EH (cell line): ENCODE measurements around the gene SYN1.

Source experiments
- DNase-seq: peaks from one replicate; pipeline ENCODE4 v3.0.0-alpha.2; 2015; ENCODE audit warnings: low read depth

SYN1 gene

DNA sequence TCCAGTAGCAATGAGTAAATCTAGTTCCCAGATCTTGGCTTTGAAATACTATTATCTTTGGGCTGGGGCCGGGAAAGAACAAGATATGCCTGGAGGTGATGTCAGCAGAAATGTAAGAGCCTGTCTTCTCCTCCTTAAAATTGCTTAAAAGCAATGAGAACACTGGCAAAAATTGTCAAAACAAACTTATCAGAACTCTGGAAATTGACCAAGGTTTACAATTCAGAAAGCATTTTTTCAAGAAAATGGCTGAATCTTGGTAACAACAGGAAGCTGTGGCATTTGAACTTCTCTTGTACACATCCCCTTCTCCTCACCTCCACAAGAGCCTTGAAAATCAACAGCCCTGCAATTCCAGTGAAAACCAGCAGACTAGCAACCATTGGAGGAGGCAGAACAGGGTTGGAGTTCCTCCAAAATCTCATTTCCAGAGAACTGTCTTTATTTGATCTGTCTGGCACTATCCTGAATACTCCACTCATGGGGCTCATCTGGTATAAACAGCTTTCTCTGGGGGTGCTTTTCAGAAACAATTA, 23.9 kb downstream of the SYN1 start:
- peak; percentile 81 for DNase-seq

DNA sequence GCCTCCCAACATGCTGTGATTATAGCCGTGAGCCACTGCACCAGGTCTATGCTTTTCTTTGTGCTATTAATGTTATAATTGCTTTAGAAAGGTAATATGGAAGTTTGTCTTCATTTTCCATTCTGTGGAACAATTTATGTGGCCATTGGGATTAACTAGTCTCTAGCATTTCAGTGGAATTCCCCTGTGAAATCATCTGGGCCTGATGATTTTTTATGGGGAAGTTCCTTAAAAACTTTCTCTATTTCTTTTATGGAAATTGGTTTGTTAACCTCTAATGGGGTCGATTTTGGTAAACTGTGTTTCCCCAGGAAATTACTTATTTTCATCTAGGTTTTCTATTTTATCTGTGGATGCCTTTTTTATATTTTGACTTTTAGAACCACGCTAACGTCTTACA, 26.1 kb downstream of the SYN1 start:
- DNase-seq: no peak

DNA sequence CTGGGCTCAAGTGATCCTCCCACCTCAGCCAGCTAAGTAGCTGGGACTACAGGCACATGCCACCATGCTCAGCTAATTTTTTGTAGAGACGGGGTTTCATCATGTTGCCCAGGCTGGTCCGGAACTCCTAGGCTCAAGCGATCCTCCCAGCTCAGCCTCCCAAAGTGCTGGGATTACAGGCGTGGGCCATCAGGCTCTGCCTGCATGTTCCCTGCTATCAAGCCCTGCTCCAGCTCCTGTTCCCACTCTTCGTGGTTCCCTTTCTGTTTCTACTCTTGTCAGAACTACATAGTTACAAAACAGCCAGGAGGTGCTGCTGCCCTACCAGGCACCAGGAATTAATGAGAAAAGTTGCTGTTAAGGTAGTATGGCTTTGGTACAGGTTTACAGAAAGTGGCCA, 28.7 kb downstream of the SYN1 start:
- no peak for DNase-seq

DNA sequence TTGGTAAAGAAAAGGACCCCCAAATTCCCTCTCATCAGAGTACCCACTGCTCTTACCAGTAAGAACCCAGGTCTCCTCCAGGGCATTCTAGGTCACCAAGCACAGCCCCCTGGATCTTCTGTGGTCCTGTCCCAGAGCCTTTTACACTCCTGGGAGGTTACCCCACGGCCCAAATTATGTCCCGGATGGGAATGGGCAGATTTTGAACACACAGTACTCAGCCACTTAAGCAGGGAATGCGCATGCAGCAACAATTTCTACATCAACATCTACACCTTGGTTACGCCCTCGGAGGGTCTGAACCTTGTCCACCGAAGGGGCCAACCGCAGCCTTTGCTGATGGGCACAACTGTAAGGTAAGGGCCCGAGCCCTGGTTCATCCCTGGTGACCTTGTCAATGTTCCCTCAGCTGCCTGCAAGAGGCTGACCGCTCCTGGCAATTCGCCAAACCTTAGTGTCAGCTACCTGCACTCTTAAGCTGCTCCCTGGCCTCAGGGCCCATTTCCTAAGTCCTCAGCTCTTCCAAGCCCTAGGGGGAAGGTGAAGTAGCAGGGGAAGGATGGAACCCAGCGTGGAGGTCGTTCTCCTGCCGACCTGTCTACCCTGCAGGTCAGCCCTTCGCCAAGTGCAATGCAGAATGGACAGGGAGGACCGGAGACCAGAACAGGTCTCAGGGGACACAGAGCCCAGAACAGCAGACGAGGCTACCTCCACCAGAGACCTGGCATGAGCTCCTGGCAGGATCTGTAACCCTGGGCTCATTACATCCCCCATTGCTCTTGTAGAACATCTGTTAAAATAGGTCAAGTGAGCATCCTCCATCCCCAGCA, 31.5 kb downstream of the SYN1 start:
- DNase-seq: no peak

DNA sequence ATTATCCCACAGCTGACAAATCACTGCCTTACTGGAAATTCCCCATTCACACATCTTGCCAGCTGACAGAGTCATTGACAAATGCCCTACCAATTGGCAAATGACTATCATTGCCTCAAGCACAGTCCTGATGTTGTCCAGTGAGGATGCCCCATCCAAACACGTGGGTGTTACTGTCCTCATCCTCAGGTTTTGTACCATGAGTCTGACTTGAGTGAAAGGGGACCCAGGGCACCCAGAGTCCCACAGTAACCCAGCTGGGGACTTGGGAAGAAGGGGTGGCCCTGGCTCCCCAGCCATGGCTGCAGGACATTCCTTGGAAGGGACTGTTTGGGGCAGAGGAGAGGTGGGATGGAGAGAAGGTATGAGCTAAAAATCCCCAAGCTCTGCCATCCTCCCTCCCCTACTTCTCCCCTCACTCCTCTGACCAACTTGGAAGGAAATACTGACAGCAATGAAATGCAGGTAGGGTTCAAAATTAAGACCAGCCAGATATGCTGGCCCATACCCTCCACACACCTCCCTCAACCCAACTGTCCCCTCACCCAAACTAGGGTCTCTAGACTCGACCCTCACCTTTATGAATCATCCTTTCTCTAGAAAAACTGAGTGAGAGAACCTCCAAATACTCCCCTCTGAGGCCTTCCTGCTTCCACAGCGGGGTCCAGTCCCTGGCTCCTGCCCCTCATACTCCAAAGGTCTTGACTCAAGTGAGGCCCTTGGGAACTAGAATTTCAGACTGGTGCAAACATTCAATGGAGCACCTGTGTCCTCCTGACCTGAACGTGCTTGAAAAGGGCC, 32.4 kb downstream of the SYN1 start:
- no peak for DNase-seq

DNA sequence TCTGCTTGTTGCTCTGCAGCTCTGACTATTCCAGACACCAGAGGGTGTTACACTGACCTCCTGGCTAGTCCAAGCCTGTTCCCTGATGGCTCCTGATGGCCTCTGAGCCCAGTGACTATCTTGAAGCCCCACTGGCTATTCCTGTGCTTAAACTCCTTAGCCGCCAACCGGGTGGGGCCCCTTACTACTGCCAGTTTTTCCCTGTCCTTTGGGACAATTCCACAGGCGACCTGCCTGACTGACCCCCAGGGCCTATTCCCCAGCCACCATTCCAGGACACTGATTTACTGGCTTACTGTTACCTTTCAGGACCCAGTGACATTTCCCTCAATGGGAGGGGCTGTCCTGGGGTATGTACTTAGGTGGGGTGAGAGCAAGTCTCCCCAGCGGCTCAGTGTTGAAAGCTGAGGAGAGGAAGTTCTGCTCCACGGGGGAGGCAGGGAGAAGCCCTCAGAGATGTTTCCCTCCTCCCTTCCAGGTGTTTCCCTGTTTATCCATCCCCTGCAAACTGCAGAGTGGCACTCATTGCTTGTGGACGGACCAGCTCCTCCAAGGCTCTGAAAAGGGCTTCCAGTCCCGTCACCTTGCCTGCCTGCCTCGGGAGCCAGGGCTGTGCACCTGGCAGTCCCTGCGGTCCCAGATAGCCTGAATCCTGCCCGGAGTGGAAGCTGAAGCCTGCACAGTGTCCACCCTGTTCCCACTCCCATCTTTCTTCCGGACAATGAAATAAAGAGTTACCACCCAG, 33.4 kb downstream of the SYN1 start:
- DNase-seq: no peak

DNA sequence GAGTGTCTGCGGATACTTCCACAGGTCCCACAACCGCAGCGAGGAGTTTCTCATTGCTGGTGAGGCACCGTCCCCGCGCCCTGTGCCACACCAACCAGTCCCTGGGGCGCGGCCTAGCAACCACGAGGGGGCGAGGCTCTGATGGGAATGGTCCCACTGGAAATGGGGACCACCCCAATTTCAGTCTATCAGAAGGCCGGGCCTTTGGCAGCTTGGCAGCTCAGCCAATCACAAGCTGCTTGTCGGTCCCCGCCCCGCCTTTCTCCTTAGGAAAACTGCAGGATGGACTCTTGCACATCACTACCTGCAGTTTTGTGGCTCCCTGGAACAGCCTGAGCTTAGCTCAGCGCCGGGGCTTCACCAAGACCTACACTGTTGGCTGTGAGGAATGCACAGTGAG, 34.4 kb downstream of the SYN1 start:
- DNase-seq: no peak

DNA sequence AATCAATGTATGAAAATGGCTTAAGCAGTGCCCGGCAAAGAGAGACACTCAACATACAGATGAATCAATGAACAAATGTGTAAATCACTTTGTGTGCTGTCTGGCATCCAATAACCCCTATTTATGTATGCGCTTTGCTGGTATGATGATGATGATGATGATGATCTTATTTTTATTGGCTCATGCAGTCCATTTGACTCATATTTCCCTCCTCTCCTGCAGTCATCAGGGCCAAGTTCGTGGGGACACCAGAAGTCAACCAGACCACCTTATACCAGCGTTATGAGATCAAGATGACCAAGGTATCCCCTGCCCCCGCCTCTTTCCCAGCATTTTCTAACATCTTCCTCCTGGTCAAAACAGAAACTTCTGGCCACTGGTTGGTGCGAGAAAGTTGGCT, 34.9 kb downstream of the SYN1 start:
- DNase-seq: no peak

DNA sequence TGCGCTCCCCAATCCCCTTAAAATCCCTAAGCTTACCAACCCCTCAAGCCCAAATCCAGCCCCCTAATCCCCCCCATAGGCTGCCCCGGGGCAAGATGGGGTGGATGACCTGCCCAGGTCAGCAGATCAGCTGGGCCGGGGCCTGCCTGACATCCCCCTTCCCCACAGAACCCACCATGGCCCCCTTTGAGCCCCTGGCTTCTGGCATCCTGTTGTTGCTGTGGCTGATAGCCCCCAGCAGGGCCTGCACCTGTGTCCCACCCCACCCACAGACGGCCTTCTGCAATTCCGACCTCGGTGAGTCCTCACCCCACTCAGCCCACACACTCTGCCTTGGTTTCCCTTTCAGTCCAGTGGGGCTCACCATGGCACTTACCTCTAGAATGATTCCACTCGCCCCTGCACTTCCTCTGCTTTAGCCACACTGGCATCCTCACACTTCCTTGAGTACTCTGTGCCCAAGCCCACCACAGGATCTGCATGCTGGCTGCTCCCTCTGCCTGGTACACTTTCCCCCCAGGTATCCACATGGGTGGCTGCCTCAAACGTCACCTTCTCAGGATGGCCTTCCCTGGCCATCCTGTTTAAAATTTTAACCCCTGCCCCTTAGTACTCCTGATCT, 36.3 kb downstream of the SYN1 start:
- no peak for DNase-seq

DNA sequence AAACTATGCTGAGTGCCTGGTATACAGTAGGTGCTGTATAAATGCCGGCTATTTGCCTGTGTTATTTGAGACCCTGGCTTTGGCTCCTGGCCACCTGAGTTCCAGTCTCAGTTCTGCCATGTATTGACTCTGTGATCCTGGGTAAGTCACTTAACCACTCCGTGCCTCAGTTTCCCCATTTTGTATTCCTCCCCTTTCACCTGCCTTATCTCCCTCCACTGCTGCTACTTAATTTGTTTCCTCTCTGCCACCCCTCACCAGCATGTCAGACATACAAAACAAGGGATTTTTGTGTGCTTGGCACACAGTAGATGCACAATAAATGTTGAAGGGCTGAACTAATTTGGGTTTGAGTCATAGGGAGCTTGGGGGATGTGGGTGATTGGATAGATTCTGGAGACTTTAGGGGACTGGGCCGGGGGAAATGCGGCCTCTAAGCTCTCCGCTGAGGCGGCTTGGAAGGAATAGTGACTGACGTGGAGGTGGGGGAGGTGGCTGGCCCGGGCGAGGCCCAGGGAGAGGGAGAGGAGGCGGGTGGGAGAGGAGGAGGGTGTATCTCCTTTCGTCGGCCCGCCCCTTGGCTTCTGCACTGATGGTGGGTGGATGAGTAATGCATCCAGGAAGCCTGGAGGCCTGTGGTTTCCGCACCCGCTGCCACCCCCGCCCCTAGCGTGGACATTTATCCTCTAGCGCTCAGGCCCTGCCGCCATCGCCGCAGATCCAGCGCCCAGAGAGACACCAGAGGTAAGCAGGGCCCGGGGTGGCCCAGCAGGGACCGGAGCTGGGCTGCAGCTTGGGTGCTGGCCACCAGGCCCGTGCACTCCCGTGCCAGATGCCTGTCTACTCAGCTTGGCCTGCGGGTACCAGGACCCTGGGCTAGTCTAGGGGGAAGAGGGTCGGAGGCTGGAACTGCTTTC, 37.7 kb downstream of the SYN1 start, which contains the start of gene TIMP1:
TSS of gene TIMP1 (plus strand) at position 706 of the 917 bp plus-strand sequence. CDS start 980 bp downstream, outside the sequence.
- peak; percentile 96 for DNase-seq

DNA sequence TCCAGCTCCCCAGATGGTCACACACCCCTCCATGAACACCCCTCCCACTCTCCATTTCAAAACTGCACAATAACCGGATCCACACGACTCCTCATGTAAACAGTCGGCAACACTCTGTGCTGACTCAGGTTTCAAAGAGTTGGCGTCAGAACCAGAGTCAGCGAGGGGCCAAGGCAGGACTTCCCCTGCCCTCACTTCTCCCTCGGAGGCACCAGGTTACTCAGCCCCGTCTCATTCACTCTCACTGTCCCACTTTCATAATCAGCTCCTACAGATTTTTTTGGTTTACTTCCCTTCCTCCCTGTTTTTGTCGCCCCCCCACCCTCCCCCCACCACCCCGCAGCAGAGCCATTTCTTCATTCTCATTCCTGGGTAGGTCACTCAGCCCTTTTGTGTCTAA, 40.1 kb downstream of the SYN1 start:
- peak; percentile 72 for DNase-seq

DNA sequence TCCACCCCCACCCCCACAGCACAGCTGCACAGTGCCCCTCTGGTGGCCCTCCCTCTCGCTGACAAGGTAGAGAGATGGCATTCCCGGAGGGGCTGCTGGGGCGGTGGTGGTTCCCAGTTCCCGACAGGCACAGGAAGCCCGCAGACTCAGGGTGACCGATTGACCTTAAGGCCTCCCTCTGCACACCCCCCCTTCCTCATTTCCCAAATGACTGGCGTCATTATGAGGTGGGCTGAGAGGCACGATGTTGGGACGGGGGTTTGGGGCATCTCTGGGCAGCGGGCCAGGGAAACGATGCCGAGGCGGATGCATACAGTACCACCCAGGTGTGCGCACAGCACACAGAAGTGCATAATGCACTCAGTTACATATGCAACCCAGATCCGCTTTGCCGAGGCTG, 41.0 kb downstream of the SYN1 start:
- DNase-seq: no peak

DNA sequence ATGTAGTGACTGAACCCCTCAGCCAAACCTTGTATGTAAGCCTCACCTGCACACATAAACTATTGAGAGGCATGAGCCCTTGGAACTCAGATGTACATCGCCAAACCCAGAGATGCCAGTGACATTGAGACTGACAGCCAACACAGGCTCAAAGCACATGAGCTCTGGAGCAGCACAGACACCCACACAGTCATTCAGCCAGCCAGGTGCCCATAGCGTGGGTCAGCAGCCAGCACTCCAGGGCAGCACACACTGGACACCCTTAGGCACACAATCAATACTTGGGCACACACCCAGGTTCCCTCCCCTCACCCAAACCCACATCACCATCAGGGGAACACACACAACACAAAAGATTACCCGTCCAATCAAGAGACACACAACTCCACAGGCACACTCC, 41.8 kb downstream of the SYN1 start:
- no peak for DNase-seq

DNA sequence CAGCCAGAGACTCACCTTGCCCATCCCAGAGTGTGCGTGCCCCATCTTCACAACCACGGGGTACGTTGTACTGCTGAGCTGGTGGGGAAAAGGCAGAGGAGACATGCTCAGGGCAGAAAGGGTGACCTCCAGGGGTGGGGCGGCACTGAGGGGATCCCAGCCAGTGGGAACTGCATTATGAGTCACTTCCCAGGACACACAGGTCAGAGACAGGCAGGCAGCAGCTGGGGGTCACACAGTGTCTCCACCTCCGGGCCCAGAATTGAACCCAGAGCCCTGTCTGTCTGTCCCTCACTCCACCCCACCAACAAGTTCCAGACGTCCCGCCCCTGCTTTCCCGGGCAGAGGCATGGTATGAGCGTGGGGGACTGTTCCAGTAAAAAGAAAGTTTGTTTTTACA, 42.2 kb downstream of the SYN1 start:
- DNase-seq: no peak

DNA sequence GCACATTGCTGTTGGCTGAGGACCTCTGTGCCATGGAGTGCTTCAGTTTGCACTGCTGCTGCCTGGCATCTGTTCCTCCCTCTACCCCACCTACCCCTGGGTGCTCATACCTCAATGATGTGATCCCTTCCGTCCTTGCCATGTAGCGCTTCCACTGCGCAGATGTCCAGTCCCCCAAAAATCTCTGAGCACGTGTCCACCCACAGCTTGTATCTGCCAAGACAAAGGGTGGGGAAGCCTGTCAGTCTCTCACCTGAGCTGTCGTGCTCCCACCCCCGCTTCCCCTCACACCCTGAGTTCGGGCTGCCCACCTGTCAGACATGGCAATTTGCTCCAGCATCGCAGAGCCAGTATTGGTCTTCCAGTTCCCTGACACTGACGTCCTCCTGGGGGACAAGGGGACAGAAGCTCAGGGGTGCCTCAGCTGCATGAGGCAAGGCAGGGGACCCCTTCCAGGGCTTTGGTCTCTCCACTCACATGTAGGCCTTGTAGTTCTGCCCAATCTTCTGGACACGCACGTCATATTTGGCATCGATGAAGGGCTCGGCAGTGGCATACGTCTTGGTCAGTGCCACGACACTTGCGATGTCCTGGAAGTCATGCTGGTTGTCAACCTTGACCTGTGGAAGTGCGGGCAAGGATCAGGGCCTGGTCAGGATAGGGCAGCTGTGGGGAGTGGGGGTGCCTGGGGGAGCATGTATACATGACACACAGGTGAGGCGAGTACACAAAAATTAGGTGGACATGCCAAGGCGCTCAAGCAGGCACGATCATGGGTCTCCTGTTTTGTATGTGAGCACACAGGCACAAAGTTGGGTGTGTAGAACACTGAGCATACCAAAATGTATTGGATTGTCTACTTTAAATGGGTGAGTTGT, 43.4 kb downstream of the SYN1 start:
- DNase-seq: no peak

DNA sequence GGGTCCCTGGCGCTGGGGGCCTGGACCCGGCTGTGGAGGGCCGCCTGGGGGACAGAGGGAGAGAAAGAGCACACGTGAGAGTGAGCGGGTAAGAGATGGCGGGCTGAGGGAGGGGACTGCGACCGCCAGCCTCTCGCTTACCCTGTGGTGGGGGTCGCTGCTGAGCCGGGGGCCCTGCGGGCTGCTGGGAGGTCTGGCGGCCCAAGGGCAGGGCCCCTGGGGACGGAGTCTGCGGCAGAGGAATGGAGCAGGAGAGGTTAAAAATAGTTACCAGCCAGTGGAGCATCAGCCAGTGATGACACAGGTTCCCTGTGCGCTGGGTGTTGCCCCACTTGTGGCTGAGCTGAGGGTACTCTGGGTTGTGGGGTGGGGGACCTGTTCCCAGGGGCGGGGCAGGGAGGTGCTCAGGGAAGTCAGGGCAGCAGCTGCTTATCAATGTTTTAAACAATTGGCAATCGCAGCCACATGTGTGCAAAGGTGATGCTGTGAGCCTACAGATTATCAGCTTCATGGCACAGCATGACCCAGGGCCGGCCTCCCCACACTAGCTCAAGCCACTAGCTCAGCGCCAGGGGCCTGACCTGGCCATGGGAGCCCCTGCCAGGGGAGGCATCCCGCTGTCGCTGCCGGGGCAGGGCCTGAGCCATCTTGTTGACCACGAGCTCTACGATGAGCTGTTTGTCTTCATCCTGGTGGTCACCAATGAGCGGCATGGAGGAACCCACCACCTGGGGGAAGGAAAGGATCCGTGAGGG, 44.9 kb downstream of the SYN1 start:
- DNase-seq: no peak

DNA sequence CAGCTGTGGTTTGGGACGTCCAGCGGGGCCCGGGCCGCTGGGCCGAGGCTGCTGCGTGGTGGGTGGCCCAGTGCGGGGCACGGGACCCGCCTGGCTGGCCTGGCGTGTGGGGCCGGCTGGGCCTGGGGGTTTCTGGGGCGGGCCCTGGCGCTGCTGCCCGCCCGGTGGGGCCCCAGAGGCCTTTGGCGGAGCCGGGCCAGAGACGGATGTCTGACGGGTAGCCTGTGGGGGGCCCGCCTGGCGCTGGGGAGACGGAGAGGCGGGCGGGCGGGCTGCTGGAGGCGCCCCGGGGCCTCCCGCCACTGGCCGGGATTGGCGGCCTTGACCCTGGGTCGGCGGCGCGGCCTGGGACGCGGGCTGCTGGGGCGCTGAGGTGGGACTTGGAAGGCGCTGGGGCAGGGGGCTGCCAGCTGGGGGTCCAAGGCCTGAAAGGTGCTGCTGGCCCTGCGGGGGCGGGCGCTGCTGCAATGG, 45.5 kb downstream of the SYN1 start:
- DNase-seq: no peak

DNA sequence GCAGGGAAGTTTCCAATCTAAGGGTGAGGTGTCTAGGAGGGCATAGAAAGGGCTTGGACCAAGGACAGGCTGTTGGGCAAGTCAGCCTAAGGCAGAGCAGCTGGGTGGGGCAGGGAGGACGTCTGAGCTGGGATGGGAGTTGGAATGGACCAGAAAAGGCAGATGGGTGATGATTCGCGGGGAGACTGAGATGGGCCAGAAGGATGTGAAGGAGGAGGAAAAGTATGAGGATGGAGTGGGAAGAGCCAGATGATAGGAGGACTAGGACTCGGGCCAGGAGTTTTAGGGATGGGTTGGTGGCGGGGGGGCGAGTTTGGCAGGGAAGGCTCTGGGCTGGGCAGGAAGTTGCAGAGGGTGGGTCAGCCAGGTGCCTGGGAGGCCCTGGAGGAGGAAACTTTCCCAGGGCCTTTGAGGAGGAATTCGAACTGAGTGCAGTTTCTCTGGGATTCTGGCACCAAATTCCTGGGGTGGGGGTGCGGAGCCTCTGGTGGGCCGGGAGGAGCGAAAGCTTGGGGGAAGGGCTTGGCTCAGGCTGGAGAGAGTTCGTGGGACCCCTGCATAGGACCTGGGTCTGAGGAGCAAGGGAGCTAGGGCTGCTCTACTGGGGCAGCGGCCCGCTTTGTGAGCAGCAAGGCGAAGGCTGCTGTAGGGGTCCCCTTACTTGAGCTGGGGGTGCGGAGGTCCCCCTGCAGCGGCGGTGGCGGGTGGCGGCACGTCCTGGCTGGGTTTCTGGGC, 46.1 kb downstream of the SYN1 start:
- peak; percentile 77 for DNase-seq
